Measurements from ENCODE around the gene NEU4. TPM values are rescaled to one million over a fixed set of nuclear protein-coding genes. Genes with fewer than 3 reads are reported as not detected.

The NEU4 gene
- total RNA-seq, 1 experiment from 2014 or later, result 0.70 TPM

GRCh38 chr2:241844831-241845578 lies 36.0 kb downstream of the NEU4 start:
- Mint-ChIP-seq H3K9me3 (peaks cover 0 to 4% of the 10 kb centered on the region in 2 experiments; a peak in 1 of 5 replicates), H3K36me3 (ENCODE audit: insufficient read depth in 1 of 3, low read depth in 3 of 3) (peaks cover 0 to 1% (median 0%) of the 10 kb centered on the region in 3 experiments; a peak in 1 of 7 replicates), H3K27ac (no peak overlapping the region), H3K4me3 (peak overlapping the region; percentile 58 to 80; a peak in 4 of 5 replicates), H3K4me1 (peaks cover 7 to 28% of the 10 kb centered on the region in 2 experiments), H3K27me3 (ENCODE audit: low read depth) (peaks cover 48% of the 10 kb centered on the region)
- H4K8ac ChIP-seq (replicated peaks; ENCODE audit: insufficient read length, low read depth, low read length), result no peak overlapping the region
- no peak overlapping the region for H3K27ac ChIP-seq (ENCODE audit: insufficient read length, low read depth, low read length)
- no peak overlapping the region for H3K9ac ChIP-seq (ENCODE audit: extremely low read depth, insufficient read length, low read length)
- no peaks in the 10 kb centered on the region for H4K20me1 ChIP-seq (ENCODE audit: control insufficient read depth, insufficient read depth, insufficient read length)
- no peaks in the 10 kb centered on the region for H3K79me2 ChIP-seq (ENCODE audit: insufficient read depth, low read length)
- H3T11ph ChIP-seq (ENCODE audit: low read length), result no peak overlapping the region
- no CpG with 5 or more reads among the region's 37 CpGs for WGBS (ENCODE audit: extremely low coverage, insufficient read length, low lambda C conversion rate)
- peaks cover 2% of the 10 kb centered on the region; the same call in 1 of the 2 replicates for H3K27me3 ChIP-seq (ENCODE audit: insufficient read depth, low read length)
- no peaks in the 10 kb centered on the region for H3K9me3 ChIP-seq (ENCODE audit: control insufficient read depth, low read depth, low read length)
- H4K5ac ChIP-seq (ENCODE audit: insufficient read length, low read depth, low read length), result no peak overlapping the region
- H2BK12ac ChIP-seq (ENCODE audit: insufficient read length, low read depth, low read length), result no peak overlapping the region
- H2BK15ac ChIP-seq (ENCODE audit: low read depth, low read length), result no peak overlapping the region
- H3K79me1 ChIP-seq (ENCODE audit: insufficient read depth, low read depth, low read length, poor library complexity, severe bottlenecking), result no peaks in the 10 kb centered on the region
- H3K4me1 ChIP-seq (ENCODE audit: insufficient read depth, low read length), result no peaks in the 10 kb centered on the region; the same call in 1 of the 2 replicates
- no peak overlapping the region for H3K56ac ChIP-seq (ENCODE audit: insufficient read length, low read depth, low read length)
- H3K23me2 ChIP-seq (ENCODE audit: insufficient read length, low read depth, low read length, poor library complexity, severe bottlenecking), result no peaks in the 10 kb centered on the region
- H2BK20ac ChIP-seq (ENCODE audit: low read depth, low read length, poor library complexity, severe bottlenecking), result no peak overlapping the region
- no peak for TF ChIP-seq CTCF (conservative IDR thresholded peaks at IDR 0.05)
- H3K18ac ChIP-seq (ENCODE audit: insufficient read length, low read depth, low read length), result no peak overlapping the region
- H4K91ac ChIP-seq (ENCODE audit: insufficient read length, low read depth, low read length), result no peak overlapping the region
- no peak overlapping the region for H2BK120ac ChIP-seq (ENCODE audit: low read depth, low read length, poor library complexity, severe bottlenecking)
- H3K4me2 ChIP-seq (ENCODE audit: insufficient read depth, insufficient read length, low read length), result no peak overlapping the region
- peak; percentile 23 for DNase-seq
- H2AFZ ChIP-seq (ENCODE audit: low read length), result no peak overlapping the region
- no peak overlapping the region for H2BK5ac ChIP-seq (ENCODE audit: insufficient read length, low read length)
- no peak overlapping the region for H3K4ac ChIP-seq (ENCODE audit: low read depth, low read length)
- no peak overlapping the region for H2AK5ac ChIP-seq (ENCODE audit: insufficient read length, low read length)
- H3K14ac ChIP-seq (ENCODE audit: insufficient read depth, low read length), result no peak overlapping the region
- H3K23ac ChIP-seq (ENCODE audit: insufficient read length, low read depth, low read length), result no peak overlapping the region
